Measurements from ENCODE around the gene ISL2. TPM values are rescaled to one million over a fixed set of nuclear protein-coding genes. Genes with fewer than 3 reads are reported as not detected.
A peak's percentile ranks its signal among the peaks of the same experiment; 100 is the strongest.

ISL2 gene
- polyA plus RNA-seq, 2 of the 4 experiments (the other 2 are of a cell fraction): 2.6 to 3.2 TPM

GRCh38 chr15:76382987-76383728 is 46.6 kb downstream of the ISL2 start:
- no peak for TF ChIP-seq MAZ (IDR thresholded peaks at IDR 0.05; ENCODE audit: borderline replicate concordance, low read depth, low read length)
- TF ChIP-seq MAFK (IDR thresholded peaks at IDR 0.05; ENCODE audit: partially characterized antibody): peak; percentile 53
- FAIRE-seq: no peak

GRCh38 chr15:76384409-76384808 is 47.8 kb downstream of the ISL2 start:
- 91% methylated on average over 2 of the region's 2 CpGs for WGBS (ENCODE audit: missing lambda C conversion rate)
- H3K4me3 ChIP-seq: no peak overlapping the region
- CTCF ChIA-PET: interaction anchor here (1.3 to 1.8 kb wide), 2 partner anchors 10 to 30 kb away, joined by 3 to 5 read pairs; no protein-coding TSS in a partner anchor
- no peak overlapping the region for H3K4me2 ChIP-seq
- no peak for DNase-seq (ENCODE audit: low read depth in 1 of 2, low spot score in 1 of 2)
- no peak for ATAC-seq
- H3K9me3 ChIP-seq: no peaks in the 10 kb centered on the region
- H3K27ac ChIP-seq: no peak overlapping the region
- TF ChIP-seq MAFK (IDR thresholded peaks at IDR 0.05; ENCODE audit: partially characterized antibody) (peak; percentile 89), HES2 (IDR thresholded peaks at IDR 0.05) (no peak)
- no peak for FAIRE-seq
- H3K4me1 ChIP-seq: no peaks in the 10 kb centered on the region; the same call in 2 of the 3 replicates
- POLR2A ChIA-PET: no interaction called here

More at GRCh38 chr15:76382987-76383728, 46.6 kb downstream of the ISL2 start:
- H3K9me3 ChIP-seq: no peaks in the 10 kb centered on the region
- POLR2A ChIA-PET: no interaction called here
- H3K4me2 ChIP-seq: no peak overlapping the region
- ATAC-seq (no peak), DNase-seq (ENCODE audit: low read depth in 1 of 2, low spot score in 1 of 2) (no peak)
- WGBS (ENCODE audit: missing lambda C conversion rate): 67% methylated on average over 2 of the region's 2 CpGs
- CTCF ChIA-PET: no interaction called here
- H3K27ac ChIP-seq: no peak overlapping the region
- no peaks in the 10 kb centered on the region; the same call in 2 of the 3 replicates for H3K4me1 ChIP-seq
- no peak overlapping the region for H3K4me3 ChIP-seq

GRCh38 chr15:76386178-76386577 is 49.6 kb downstream of the ISL2 start:
- FAIRE-seq: no peak
- TF ChIP-seq USF2 (IDR thresholded peaks at IDR 0.05) (no peak), RNF2 (IDR thresholded peaks at IDR 0.05; ENCODE audit: borderline replicate concordance, low read depth) (no peak), MAX (IDR thresholded peaks at IDR 0.05) (no peak), ZFP36 (IDR thresholded peaks at IDR 0.05; ENCODE audit: borderline replicate concordance, partially characterized antibody) (no peak), TP53 (CRISPR knock-in tag; IDR thresholded peaks at IDR 0.05) (no peak), CHD2 (IDR thresholded peaks at IDR 0.05; ENCODE audit: low read length, partially characterized antibody) (no peak), REST (IDR thresholded peaks at IDR 0.05) (no peak), RCOR1 (IDR thresholded peaks at IDR 0.05; ENCODE audit: low read depth, low read length) (no peak), CBX2 (IDR thresholded peaks at IDR 0.05; ENCODE audit: borderline replicate concordance, low read depth) (no peak), POLR2A (IDR thresholded peaks at IDR 0.05; ENCODE audit: low read length) (no peak), HES2 (IDR thresholded peaks at IDR 0.05) (no peak), BHLHE40 (IDR thresholded peaks at IDR 0.05; ENCODE audit: low read depth, low read length) (no peak), NPAS2 (CRISPR knock-in tag; IDR thresholded peaks at IDR 0.05; ENCODE audit: borderline replicate concordance) (no peak), CEBPB (IDR thresholded peaks at IDR 0.05) (no peak), GATA3 (IDR thresholded peaks at IDR 0.05; ENCODE audit: borderline replicate concordance) (no peak), MYC (IDR thresholded peaks at IDR 0.05; ENCODE audit: borderline replicate concordance, low read length) (no peak), ATOH8 (CRISPR knock-in tag; IDR thresholded peaks at IDR 0.05; ENCODE audit: low read depth) (no peak)
- H3K4me2 ChIP-seq: no peak overlapping the region
- CTCF ChIA-PET: interaction anchor here (1.8 kb wide), 1 partner anchor 8 kb away, joined by 5 read pairs; no protein-coding TSS in a partner anchor
- H3K27ac ChIP-seq: no peak overlapping the region
- peaks cover under 1% of the 10 kb centered on the region; the same call in 1 of the 3 replicates for H3K4me1 ChIP-seq
- no peak overlapping the region for H3K4me3 ChIP-seq
- peak in 1 of 2 experiments; percentile 45; a peak in 1 of 6 replicates for ATAC-seq
- no peak for DNase-seq (ENCODE audit: low read depth in 1 of 2, low spot score in 1 of 2)
- POLR2A ChIA-PET: no interaction called here
- WGBS (ENCODE audit: missing lambda C conversion rate): 58% methylated on average over 2 of the region's 2 CpGs
- H3K9me3 ChIP-seq: no peaks in the 10 kb centered on the region
